PC-3 (cell line): ENCODE measurements around the gene COL4A1. TPM values are rescaled to one million over a fixed set of nuclear protein-coding genes. Genes with fewer than 3 reads are reported as not detected.
A peak's percentile ranks its signal among the peaks of the same experiment; 100 is the strongest.

Source experiments
- ATAC-seq: fragments of 200-7000 bp; cut with Tn5 transposase; 2 replicates; pipeline ENCODE4 v1.9.1; 2020; ENCODE audit warnings: mild to moderate bottlenecking, moderate library complexity
- BruUV-seq: library from RNA; stranded (reverse); fragments of 400-500 nt; replicated peaks from 2 replicates; lab custom pipeline; 2021; lab: Mats Ljungman, UMichigan
- CTCF ChIA-PET: fragments of 300-600 bp; sonication (Branson Sonifier 250); formaldehyde crosslinking; loops from one replicate; lab custom pipeline; 2022; ENCODE audit warnings: antibody characterized with exemption; lab: Charles Lee
- POLR2A ChIA-PET: fragments of 300-600 bp; sonication (Branson Sonifier 250); formaldehyde crosslinking; loops from one replicate; lab custom pipeline; 2022; ENCODE audit warnings: antibody characterized with exemption; ENCODE audit not compliant: unreplicated experiment; lab: Charles Lee
- DNase-seq: peaks from one replicate; pipeline ENCODE4 v3.0.0-alpha.2; 2015
- H2AFZ ChIP-seq: fragments of 300-600 bp; sonication (generic); 2 replicates; pipeline ENCODE4 v1.6.0; 2016; ENCODE audit warnings: antibody characterized with exemption, low read length
- H3F3A ChIP-seq: fragments of 300-600 bp; sonication (generic); one replicate; pipeline ENCODE4 v1.6.0; 2017; ENCODE audit warnings: antibody characterized with exemption, low read length, control low read depth, mild to moderate bottlenecking; ENCODE audit not compliant: unreplicated experiment
- H3K27ac ChIP-seq: fragments of 300-600 bp; sonication (generic); 2 replicates; pipeline ENCODE4 v1.5.1; 2016; ENCODE audit warnings: mild to moderate bottlenecking, low read length
- H3K27me3 ChIP-seq: fragments of 300-600 bp; sonication (generic); 2 replicates; pipeline ENCODE4 v1.6.1; 2016; ENCODE audit warnings: low read length, mixed read lengths
- H3K36me3 ChIP-seq: fragments of 300-600 bp; sonication (generic); 2 replicates; pipeline ENCODE4 v1.6.1; 2016; ENCODE audit warnings: low read depth, mixed run types, low read length, mixed read lengths
- H3K4me1 ChIP-seq: fragments of 300-600 bp; sonication (generic); 2 replicates; pipeline ENCODE4 v1.5.1; 2016; ENCODE audit warnings: low read length; ENCODE audit not compliant: insufficient read depth
- H3K4me2 ChIP-seq: fragments of 300-600 bp; sonication (generic); 2 replicates; pipeline ENCODE4 v1.6.0; 2016; ENCODE audit warnings: low read length
- H3K4me3 ChIP-seq: fragments of 300-600 bp; sonication (generic); 2 replicates; pipeline ENCODE4 v1.5.1; 2016; ENCODE audit warnings: mild to moderate bottlenecking, low read length, mixed read lengths
- H3K79me2 ChIP-seq: fragments of 300-600 bp; sonication (generic); 2 replicates; pipeline ENCODE4 v1.6.1; 2017; ENCODE audit warnings: low read length, mixed read lengths
- H3K9ac ChIP-seq: fragments of 300-600 bp; sonication (generic); 2 replicates; pipeline ENCODE4 v1.6.0; 2016; ENCODE audit warnings: mild to moderate bottlenecking, low read length
- H3K9me2 ChIP-seq: fragments of 300-600 bp; sonication (generic); replicated peaks from 2 replicates; pipeline ENCODE4 v1.6.1; 2016; ENCODE audit warnings: mixed run types, low read length, mixed read lengths
- H3K9me3 ChIP-seq: fragments of 300-600 bp; sonication (generic); 2 replicates; pipeline ENCODE4 v1.6.1; 2016; ENCODE audit warnings: low read length, mixed read lengths
- H4K20me1 ChIP-seq: fragments of 300-600 bp; sonication (generic); 2 replicates; pipeline ENCODE4 v1.6.1; 2016; ENCODE audit warnings: low read length, mixed read lengths
- CTCF ChIP-seq: fragments of 300-600 bp; sonication (generic); conservative IDR thresholded peaks from 2 replicates; pipeline ENCODE4 v1.5.1; 2017; ENCODE audit warnings: antibody characterized with exemption, low read depth, mild to moderate bottlenecking, low read length
- EZH2 ChIP-seq: fragments of 300-600 bp; sonication (generic); IDR thresholded peaks from one replicate; pipeline ENCODE4 v1.6.1; 2017; ENCODE audit warnings: antibody characterized with exemption, mild to moderate bottlenecking, low read length; ENCODE audit not compliant: unreplicated experiment
- EZH2phosphoT487 ChIP-seq: fragments of 300-600 bp; sonication (generic); IDR thresholded peaks from 2 replicates; pipeline ENCODE4 v1.6.1; 2018; ENCODE audit warnings: mild to moderate bottlenecking, antibody characterized with exemption, low read length, borderline replicate concordance
- intact Hi-C: fragments of 100-400 bp; cut with micrococcal nuclease; formaldehyde crosslinking; loops from 2 replicates; pipeline ENCODE4 v1.9.0; 2023
- total RNA-seq: library from RNA; depleted of rRNA; stranded (reverse); fragments of >200 nt; gene quantifications from 2 replicates; pipeline ENCODE4 v1.2.3, GENCODE V29; 2014

The COL4A1 gene
- total RNA-seq, 1 experiment from 2014 or later: 48.7 TPM

- H3K4me1 ChIP-seq: peaks cover 63% of the 10 kb centered on the region
- DNase-seq: no peak
- H3K9me3 ChIP-seq: no peaks in the 10 kb centered on the region
- no TSS peak for BruUV-seq
- no peaks in the 10 kb centered on the region for H3K27me3 ChIP-seq
- peak overlapping the region; percentile 92 for H3K27ac ChIP-seq
- no peaks in the 10 kb centered on the region for H3K9me2 ChIP-seq
- peak overlapping the region; percentile 77 for H3K4me2 ChIP-seq
- peak overlapping the region; percentile 39; the same call in 1 of the 2 replicates for H3K4me3 ChIP-seq
- H3K36me3 ChIP-seq: no peaks in the 10 kb centered on the region
- TF ChIP-seq EZH2phosphoT487 (no peak), CTCF (no peak), EZH2 (no peak)
- CTCF ChIA-PET: interaction anchor here (1.5 kb wide), 1 partner anchor 101 kb away, joined by 3 read pairs; no protein-coding TSS in a partner anchor
- no peak overlapping the region for H2AFZ ChIP-seq
- H3F3A ChIP-seq: peaks cover 4% of the 10 kb centered on the region
- H3K9ac ChIP-seq: 0 out of 2 replicates have a peak overlapping the region, but pooled peaks have one; percentile 30
- no peaks in the 10 kb centered on the region for H4K20me1 ChIP-seq
- H3K79me2 ChIP-seq: peaks cover 67% of the 10 kb centered on the region
- ATAC-seq: no peak
- intact Hi-C loops: loop anchor here (1.0 kb wide), 1 partner anchor 64 kb away; no protein-coding TSS in a partner anchor
- POLR2A ChIA-PET: interaction anchor here (1.4 kb wide), 1 partner anchor 32 kb away, joined by 6 read pairs; no protein-coding TSS in a partner anchor
Observed at GRCh38 chr13:110348309-110349105, 41.5 kb upstream of the COL4A1 start.

- ATAC-seq: peak; percentile 49
- CTCF ChIA-PET: interaction anchor here (0.6 to 1.5 kb wide), 3 partner anchors 28 to 100 kb away, joined by 3 to 5 read pairs (median 3); no protein-coding TSS in a partner anchor
- peak; percentile 93 for DNase-seq
Observed at GRCh38 chr13:110347535-110348308, 40.8 kb upstream of the COL4A1 start.

More at GRCh38 chr13:110347535-110348308, 40.8 kb upstream of the COL4A1 start:
- no peaks in the 10 kb centered on the region for H3K27me3 ChIP-seq
- H3K9ac ChIP-seq: peak overlapping the region; percentile 61
- BruUV-seq: no TSS peak
- H4K20me1 ChIP-seq: no peaks in the 10 kb centered on the region
- intact Hi-C loops: loop anchor here (1.0 to 2.0 kb wide), 4 partner anchors 35 to 65 kb away; no protein-coding TSS in a partner anchor
- POLR2A ChIA-PET: interaction anchor here (1.2 to 1.4 kb wide), 2 partner anchors 33 to 41 kb away, joined by 3 to 6 read pairs; partner anchors contain the start of genes COL4A1 and COL4A2
- peaks cover 4% of the 10 kb centered on the region for H3F3A ChIP-seq
- H3K4me3 ChIP-seq: peak overlapping the region; percentile 39; the same call in 1 of the 2 replicates
- H3K9me3 ChIP-seq: no peaks in the 10 kb centered on the region
- H3K4me2 ChIP-seq: peak overlapping the region; percentile 77
- no peaks in the 10 kb centered on the region for H3K9me2 ChIP-seq
- no peaks in the 10 kb centered on the region for H3K36me3 ChIP-seq
- peak overlapping the region; percentile 92 for H3K27ac ChIP-seq
- H2AFZ ChIP-seq: no peak overlapping the region
- H3K4me1 ChIP-seq: peaks cover 70% of the 10 kb centered on the region
- H3K79me2 ChIP-seq: peaks cover 62% of the 10 kb centered on the region
- TF ChIP-seq EZH2: no peak
- TF ChIP-seq CTCF: no peak
- TF ChIP-seq EZH2phosphoT487: 0 out of 2 replicates have a peak, but pooled peaks have one; percentile 46
